Liver (tissue), 3 donors: ENCODE data around the gene SIPA1L3.

ENCODE experiments used
- GABPA ChIP-seq, 2 donors: IDR thresholded peaks in 1 of 2; conservative IDR thresholded peaks in 1 of 2; 2 replicates each; pipeline ENCODE4 v1.6.1; 2016; ENCODE audit warnings: antibody characterized with exemption in 2 of 2, mild to moderate bottlenecking in 1 of 2, moderate library complexity in 1 of 2
- TAF1 ChIP-seq: conservative IDR thresholded peaks from 2 replicates; pipeline ENCODE4 v1.6.1; 2016; ENCODE audit warnings: antibody characterized with exemption, mild to moderate bottlenecking
- YY1 ChIP-seq: IDR thresholded peaks from 2 replicates; pipeline ENCODE4 v1.6.1; 2016; ENCODE audit warnings: antibody characterized with exemption, mild to moderate bottlenecking
- TF ChIP-seq, protein P1 (sequence below): fragments of 150-350 bp; IDR thresholded peaks from 2 replicates; pipeline ENCODE4 v1.5.1; 2017; ENCODE audit warnings: improper control_type of control experiment, low read depth, low read length; ENCODE audit not compliant: missing input control
- TF ChIP-seq, protein P2 (sequence below): IDR thresholded peaks from 2 replicates; pipeline ENCODE4 v1.6.1; 2016; ENCODE audit warnings: antibody characterized with exemption, mild to moderate bottlenecking
- donor health status: healthy.
- donor health status: healthy.

DNA sequence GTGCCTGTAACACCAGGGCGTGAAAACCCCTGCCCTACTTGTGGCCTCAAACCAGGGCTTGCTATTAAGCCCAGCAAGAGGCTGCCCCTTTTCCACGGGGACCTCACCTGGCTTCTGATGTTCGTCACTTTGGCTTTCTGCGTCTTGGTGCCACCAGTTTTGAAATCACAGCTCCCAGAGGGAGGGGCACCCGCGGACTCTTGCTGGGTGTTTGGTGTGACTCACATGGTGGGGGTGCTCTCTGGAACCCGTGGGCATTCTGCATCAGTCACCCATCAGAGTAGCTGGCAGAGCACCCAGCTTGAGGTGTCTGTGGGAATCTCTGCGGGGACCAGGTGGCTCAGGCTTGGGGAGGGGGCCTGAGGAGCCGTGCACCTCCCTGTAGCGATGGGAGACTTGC, 19.2 kb downstream of the SIPA1L3 start:
- TF ChIP-seq, protein P1, sequence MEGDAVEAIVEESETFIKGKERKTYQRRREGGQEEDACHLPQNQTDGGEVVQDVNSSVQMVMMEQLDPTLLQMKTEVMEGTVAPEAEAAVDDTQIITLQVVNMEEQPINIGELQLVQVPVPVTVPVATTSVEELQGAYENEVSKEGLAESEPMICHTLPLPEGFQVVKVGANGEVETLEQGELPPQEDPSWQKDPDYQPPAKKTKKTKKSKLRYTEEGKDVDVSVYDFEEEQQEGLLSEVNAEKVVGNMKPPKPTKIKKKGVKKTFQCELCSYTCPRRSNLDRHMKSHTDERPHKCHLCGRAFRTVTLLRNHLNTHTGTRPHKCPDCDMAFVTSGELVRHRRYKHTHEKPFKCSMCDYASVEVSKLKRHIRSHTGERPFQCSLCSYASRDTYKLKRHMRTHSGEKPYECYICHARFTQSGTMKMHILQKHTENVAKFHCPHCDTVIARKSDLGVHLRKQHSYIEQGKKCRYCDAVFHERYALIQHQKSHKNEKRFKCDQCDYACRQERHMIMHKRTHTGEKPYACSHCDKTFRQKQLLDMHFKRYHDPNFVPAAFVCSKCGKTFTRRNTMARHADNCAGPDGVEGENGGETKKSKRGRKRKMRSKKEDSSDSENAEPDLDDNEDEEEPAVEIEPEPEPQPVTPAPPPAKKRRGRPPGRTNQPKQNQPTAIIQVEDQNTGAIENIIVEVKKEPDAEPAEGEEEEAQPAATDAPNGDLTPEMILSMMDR: no peak
- TF ChIP-seq, protein P2, sequence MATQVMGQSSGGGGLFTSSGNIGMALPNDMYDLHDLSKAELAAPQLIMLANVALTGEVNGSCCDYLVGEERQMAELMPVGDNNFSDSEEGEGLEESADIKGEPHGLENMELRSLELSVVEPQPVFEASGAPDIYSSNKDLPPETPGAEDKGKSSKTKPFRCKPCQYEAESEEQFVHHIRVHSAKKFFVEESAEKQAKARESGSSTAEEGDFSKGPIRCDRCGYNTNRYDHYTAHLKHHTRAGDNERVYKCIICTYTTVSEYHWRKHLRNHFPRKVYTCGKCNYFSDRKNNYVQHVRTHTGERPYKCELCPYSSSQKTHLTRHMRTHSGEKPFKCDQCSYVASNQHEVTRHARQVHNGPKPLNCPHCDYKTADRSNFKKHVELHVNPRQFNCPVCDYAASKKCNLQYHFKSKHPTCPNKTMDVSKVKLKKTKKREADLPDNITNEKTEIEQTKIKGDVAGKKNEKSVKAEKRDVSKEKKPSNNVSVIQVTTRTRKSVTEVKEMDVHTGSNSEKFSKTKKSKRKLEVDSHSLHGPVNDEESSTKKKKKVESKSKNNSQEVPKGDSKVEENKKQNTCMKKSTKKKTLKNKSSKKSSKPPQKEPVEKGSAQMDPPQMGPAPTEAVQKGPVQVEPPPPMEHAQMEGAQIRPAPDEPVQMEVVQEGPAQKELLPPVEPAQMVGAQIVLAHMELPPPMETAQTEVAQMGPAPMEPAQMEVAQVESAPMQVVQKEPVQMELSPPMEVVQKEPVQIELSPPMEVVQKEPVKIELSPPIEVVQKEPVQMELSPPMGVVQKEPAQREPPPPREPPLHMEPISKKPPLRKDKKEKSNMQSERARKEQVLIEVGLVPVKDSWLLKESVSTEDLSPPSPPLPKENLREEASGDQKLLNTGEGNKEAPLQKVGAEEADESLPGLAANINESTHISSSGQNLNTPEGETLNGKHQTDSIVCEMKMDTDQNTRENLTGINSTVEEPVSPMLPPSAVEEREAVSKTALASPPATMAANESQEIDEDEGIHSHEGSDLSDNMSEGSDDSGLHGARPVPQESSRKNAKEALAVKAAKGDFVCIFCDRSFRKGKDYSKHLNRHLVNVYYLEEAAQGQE: no peak
- TF ChIP-seq YY1: no peak
- no peak for TF ChIP-seq GABPA (IDR thresholded peaks at IDR 0.05 in 1 of 2, conservative IDR thresholded peaks at IDR 0.05 in 1 of 2)
- no peak for TF ChIP-seq TAF1
